Measurements from ENCODE around the gene TSPAN10.

The TSPAN10 gene

GRCh38 chr17:81601525-81602120 is 35.4 kb upstream of the TSPAN10 start:
- H3K4me3 ChIP-seq (ENCODE audit: low read length): no peak overlapping the region
- DNase-seq (ENCODE audit: low read depth): no peak
- peak; percentile 85 for TF ChIP-seq CTCF (conservative IDR thresholded peaks at IDR 0.05; ENCODE audit: low read depth, low read length)

GRCh38 chr17:81603846-81604610 is 33.0 kb upstream of the TSPAN10 start:
- no peak for DNase-seq (ENCODE audit: low read depth)
- TF ChIP-seq CTCF (conservative IDR thresholded peaks at IDR 0.05; ENCODE audit: low read depth, low read length): no peak
- H3K4me3 ChIP-seq (ENCODE audit: low read length): no peak overlapping the region

- no peak for DNase-seq (ENCODE audit: low read depth)
- H3K4me3 ChIP-seq (ENCODE audit: low read length): no peak overlapping the region
- no peak for TF ChIP-seq CTCF (conservative IDR thresholded peaks at IDR 0.05; ENCODE audit: low read depth, low read length)
Observed at GRCh38 chr17:81607431-81607830, 29.6 kb upstream of the TSPAN10 start.

- DNase-seq (ENCODE audit: low read depth): peak; percentile 31
- H3K4me3 ChIP-seq (ENCODE audit: low read length): no peak overlapping the region
- TF ChIP-seq CTCF (conservative IDR thresholded peaks at IDR 0.05; ENCODE audit: low read depth, low read length): no peak
Observed at GRCh38 chr17:81608082-81608481, 28.9 kb upstream of the TSPAN10 start.

GRCh38 chr17:81608605-81609004 is 28.4 kb upstream of the TSPAN10 start:
- no peak for TF ChIP-seq CTCF (conservative IDR thresholded peaks at IDR 0.05; ENCODE audit: low read depth, low read length)
- H3K4me3 ChIP-seq (ENCODE audit: low read length): no peak overlapping the region
- DNase-seq (ENCODE audit: low read depth): no peak

GRCh38 chr17:81609541-81610311 is 27.3 kb upstream of the TSPAN10 start:
- no peak for DNase-seq (ENCODE audit: low read depth)
- TF ChIP-seq CTCF (conservative IDR thresholded peaks at IDR 0.05; ENCODE audit: low read depth, low read length): no peak
- no peak overlapping the region for H3K4me3 ChIP-seq (ENCODE audit: low read length)
